Kidney (tissue), 14 donors: Measurements from ENCODE around the gene PADI3. TPM values are rescaled to one million over a fixed set of nuclear protein-coding genes. Genes with fewer than 3 reads are reported as not detected.
A peak's percentile ranks its signal among the peaks of the same experiment; 100 is the strongest.

Experiments used
- DNase-seq, 5 donors: peaks; one replicate each; pipeline ENCODE4 v3.0.0-alpha.2; 2013 to 2020
- FAIRE-seq: peaks from 2 replicates; lab custom pipeline; 2012; peaks lifted over from hg19 to GRCh38; lab: Jason Lieb, UNC
- H3K27ac ChIP-seq, 2 donors: one replicate each; pipeline ENCODE4 v1.7.0; 2013; ENCODE audit warnings: low read depth in 2 of 2, low read length in 2 of 2, inconsistent platforms in 1 of 2
- H3K27me3 ChIP-seq: one replicate; pipeline ENCODE4 v1.7.1; 2013; ENCODE audit warnings: low read length, inconsistent platforms; ENCODE audit not compliant: control insufficient read depth, insufficient read depth
- H3K36me3 ChIP-seq, 3 donors: one replicate each; pipeline versions ENCODE4 v1.7.0 to v1.7.1; 2013; ENCODE audit warnings: low read length in 3 of 3, control low read depth in 1 of 3, inconsistent platforms in 1 of 3; ENCODE audit not compliant: insufficient read depth in 3 of 3, control insufficient read depth in 2 of 3
- H3K4me1 ChIP-seq, 3 donors: one replicate each; pipeline versions ENCODE4 v1.7.0 to v1.7.1; 2013; ENCODE audit warnings: low read length in 3 of 3, inconsistent platforms in 1 of 3, low read depth in 1 of 3; ENCODE audit not compliant: control insufficient read depth in 2 of 3, insufficient read depth in 2 of 3
- H3K4me3 ChIP-seq, 3 donors: one replicate each; pipeline versions ENCODE4 v1.7.0 to v1.8.1; 2013; ENCODE audit warnings: low read length in 3 of 3, control low read depth in 1 of 3, inconsistent platforms in 1 of 3
- H3K9ac ChIP-seq, 3 donors: one replicate each; pipeline versions ENCODE4 v1.7.0 to v1.7.1; 2013; ENCODE audit warnings: low read length in 3 of 3, control low read depth in 1 of 3, inconsistent platforms in 1 of 3
- H3K9me3 ChIP-seq, 3 donors: one replicate each; pipeline versions ENCODE4 v1.7.0 to v1.7.1; 2013; ENCODE audit warnings: low read length in 3 of 3, control low read depth in 1 of 3, inconsistent platforms in 1 of 3; ENCODE audit not compliant: control insufficient read depth in 2 of 3, insufficient read depth in 1 of 3
- CTCF ChIP-seq: IDR thresholded peaks from 3 replicates; pipeline ENCODE4 v1.5.1; 2012; ENCODE audit warnings: mild to moderate bottlenecking, moderate library complexity, borderline replicate concordance; ENCODE audit not compliant: insufficient read depth; ENCODE audit errors: extremely low read depth
- intact Hi-C: fragments of 100-400 bp; cut with DNase I; formaldehyde crosslinking; loops from one replicate; pipeline ENCODE4 v1.11.1; 2022
- polyA plus RNA-seq: library from polyadenylated mRNA; stranded (reverse); fragments of 350-450 nt; fragmentation: Illumina TruSeq; extraction: RNeasy Lipid Tissue Mini Kit (QIAGEN cat#74804); gene quantifications from one replicate; pipeline ENCODE4 v1.2.3, GENCODE V29; 2014; ENCODE audit warnings: low read depth, low replicate concordance; ENCODE audit not compliant: insufficient read depth
- total RNA-seq: library from RNA; stranded (reverse); fragmentation: NEBNext Ultra II Directional; extraction: Animal tissue kit (Norgen Biotek cat#: 25700); gene quantifications from one replicate; pipeline ENCODE4 v1.2.1, GENCODE V29; 2021
- donor health status: control.
- donor health status: control.
- donor health status: control.
- donor health status: control.
- donor health status: control.
- donor health status: DM: yes; HTN: yes; CAD: no.
- donor health status: Normal renal cell carcinoma (clear cell type).

The PADI3 gene
- total and polyA plus RNA-seq, 2 donors from 2014 or later = not detected

- H3K27me3 ChIP-seq = no peaks in the 10 kb centered on the region
- intact Hi-C loops = no loop called here
- no peak overlapping the region for H3K27ac ChIP-seq
- H3K9ac ChIP-seq = no peak overlapping the region
- FAIRE-seq = no peak
- no peaks in the 10 kb centered on the region for H3K36me3 ChIP-seq
- no peak overlapping the region for H3K4me3 ChIP-seq
- DNase-seq = peak in 1 of 5 donors; percentile 12
- TF ChIP-seq CTCF = no peak
- no peaks in the 10 kb centered on the region for H3K9me3 ChIP-seq
- H3K4me1 ChIP-seq = peaks cover 0 to 2% (median 0%) of the 10 kb centered on the region in 3 donors
These were observed 43.2 kb upstream of the PADI3 start for GRCh38 chr1:17205652-17206051.

GRCh38 chr1:17206196-17206595 lies 42.7 kb upstream of the PADI3 start:
- H3K36me3 ChIP-seq = no peaks in the 10 kb centered on the region
- no peaks in the 10 kb centered on the region for H3K27me3 ChIP-seq
- H3K27ac ChIP-seq = no peak overlapping the region
- TF ChIP-seq CTCF = no peak
- H3K9me3 ChIP-seq = no peaks in the 10 kb centered on the region
- peaks cover 0 to 2% (median 0%) of the 10 kb centered on the region in 3 donors for H3K4me1 ChIP-seq
- intact Hi-C loops = no loop called here
- no peak overlapping the region for H3K4me3 ChIP-seq
- DNase-seq (peak in 4 of 5 donors; percentile 45 to 58 (median 48)), FAIRE-seq (no peak)
- H3K9ac ChIP-seq = no peak overlapping the region

GRCh38 chr1:17207046-17207445 lies 41.9 kb upstream of the PADI3 start:
- Histone ChIP-seq H3K27me3 (no peaks in the 10 kb centered on the region), H3K4me1 (no peaks in the 10 kb centered on the region), H3K4me3 (no peak overlapping the region), H3K36me3 (no peaks in the 10 kb centered on the region), H3K27ac (no peak overlapping the region), H3K9me3 (no peaks in the 10 kb centered on the region), H3K9ac (no peak overlapping the region)
- DNase-seq (peak in 2 of 5 donors; percentile 38 to 72), FAIRE-seq (no peak)
- intact Hi-C loops = no loop called here
- TF ChIP-seq CTCF = no peak

GRCh38 chr1:17207540-17207939 lies 41.4 kb upstream of the PADI3 start:
- Histone ChIP-seq H3K9ac (no peak overlapping the region), H3K4me3 (no peak overlapping the region), H3K27me3 (no peaks in the 10 kb centered on the region), H3K36me3 (no peaks in the 10 kb centered on the region), H3K9me3 (no peaks in the 10 kb centered on the region), H3K27ac (no peak overlapping the region), H3K4me1 (no peaks in the 10 kb centered on the region)
- DNase-seq = peak in 1 of 5 donors; percentile 46
- intact Hi-C loops = no loop called here
- TF ChIP-seq CTCF = no peak
- FAIRE-seq = no peak
